K562 (cell line): ENCODE results near the gene OVOL1. TPM values are rescaled to one million over a fixed set of nuclear protein-coding genes. Genes with fewer than 3 reads are reported as not detected.

Experiments
- ATF7 ChIP-seq: fragments of 450-650 bp; IDR thresholded peaks from 2 replicates; pipeline ENCODE4 v1.7.1; 2014; ENCODE audit warnings: mild to moderate bottlenecking, moderate library complexity
- BCOR ChIP-seq: fragments of 450-650 bp; IDR thresholded peaks from 2 replicates; pipeline ENCODE4 v1.6.1; 2016
- BRD4 ChIP-seq: fragments of 200-600 bp; sonication (generic); IDR thresholded peaks from 2 replicates; pipeline ENCODE4 v1.6.1; 2017; ENCODE audit warnings: inconsistent platforms
- GTF2E2 ChIP-seq: fragments of 200-800 bp; sonication (Bioruptor generic); IDR thresholded peaks from 2 replicates; pipeline ENCODE4 v1.6.1; 2016; ENCODE audit warnings: missing genetic modification characterization, missing compliant biosample characterization
- HNRNPUL1 ChIP-seq: fragments of 200-400 bp; formaldehyde crosslinking; IDR thresholded peaks from 2 replicates; pipeline ENCODE4 v1.6.1; 2017; ENCODE audit warnings: low read length
- MYC ChIP-seq, 2 experiments: fragments of 250-450 bp in 1 of 2; sonication (Bioruptor Pico) in 1 of 2; IDR thresholded peaks; 2 replicates each; pipeline versions ENCODE4 v1.5.1 to v1.6.1; 2012 to 2021; ENCODE audit warnings: low read depth in 2 of 2, borderline replicate concordance in 1 of 2, improper control_type of control experiment in 1 of 2, low read length in 1 of 2, mild to moderate bottlenecking in 1 of 2, moderate library complexity in 1 of 2
- NONO ChIP-seq, 2 experiments: fragments of 200-400 bp in 1 of 2; fragments of 450-650 bp in 1 of 2; formaldehyde crosslinking in 1 of 2; IDR thresholded peaks; 2 replicates each; pipeline ENCODE4 v1.6.1; 2017; ENCODE audit warnings: low read depth in 2 of 2, mild to moderate bottlenecking in 2 of 2, moderate library complexity in 2 of 2, low read length in 1 of 2
- PHB2 ChIP-seq: fragments of 450-650 bp; IDR thresholded peaks from 2 replicates; pipeline ENCODE4 v1.6.1; 2017; ENCODE audit warnings: low read depth
- SMARCB1 ChIP-seq: IDR thresholded peaks from 2 replicates; pipeline ENCODE4 v1.6.1; 2011; ENCODE audit warnings: improper control_type of control experiment, low read depth; ENCODE audit not compliant: insufficient read length
- U2AF1 ChIP-seq: fragments of 200-400 bp; formaldehyde crosslinking; optimal IDR thresholded peaks from 2 replicates; pipeline ENCODE3; 2017; ENCODE audit warnings: mild to moderate bottlenecking, low read depth, low read length, moderate library complexity
- polyA plus RNA-seq, 8 experiments: library from polyadenylated mRNA; depleted of rRNA in 4 of 8; stranded (reverse) in 5 of 8; unstranded in 3 of 8; fragments of >200 nt; fragmentation: Nextera tagmentation in 2 of 8; fragmentation: Illumina TruSeq in 1 of 8; extraction: Ambion mirVana in 2 of 8; extraction: Trizol in 1 of 8; gene quantifications; 2 replicates each; pipeline versions ENCODE4 v1.2.1 to v1.2.3, GENCODE V29; 2011 to 2014; ENCODE audit warnings: inconsistent platforms in 1 of 8, missing spikeins in 1 of 8
- total RNA-seq, 7 experiments: library from RNA; depleted of rRNA in 6 of 7; stranded (reverse); fragments of >200 nt in 6 of 7; fragmentation: Illumina TruSeq in 2 of 7; extraction: Trizol in 2 of 7; gene quantifications; 2 replicates each; pipeline versions ENCODE4 v1.2.1 to v1.2.3, GENCODE V29; 2011 to 2021; ENCODE audit warnings: low replicate concordance in 1 of 7
- TF ChIP-seq, protein P1 (sequence below): fragments of 450-650 bp; IDR thresholded peaks from 2 replicates; pipeline ENCODE4 v1.6.1; 2016; ENCODE audit warnings: low read depth
- TF ChIP-seq, protein P2 (sequence below): sonication (generic); formaldehyde crosslinking; IDR thresholded peaks from 2 replicates; pipeline ENCODE4 v1.8.1; 2023; ENCODE audit warnings: mild to moderate bottlenecking, missing genetic modification reagents
- TF ChIP-seq, protein P3 (sequence below): fragments of 250-450 bp; sonication (Bioruptor Pico); IDR thresholded peaks from 2 replicates; pipeline ENCODE4 v1.5.0; 2021; ENCODE audit warnings: mild to moderate bottlenecking, borderline replicate concordance

Gene OVOL1
- total and polyA plus RNA-seq, 9 of the 15 experiments (the other 6 are each of a cell fraction or from before 2014, with no cell fraction given) = 0.09 TPM; not detected in 8

DNA sequence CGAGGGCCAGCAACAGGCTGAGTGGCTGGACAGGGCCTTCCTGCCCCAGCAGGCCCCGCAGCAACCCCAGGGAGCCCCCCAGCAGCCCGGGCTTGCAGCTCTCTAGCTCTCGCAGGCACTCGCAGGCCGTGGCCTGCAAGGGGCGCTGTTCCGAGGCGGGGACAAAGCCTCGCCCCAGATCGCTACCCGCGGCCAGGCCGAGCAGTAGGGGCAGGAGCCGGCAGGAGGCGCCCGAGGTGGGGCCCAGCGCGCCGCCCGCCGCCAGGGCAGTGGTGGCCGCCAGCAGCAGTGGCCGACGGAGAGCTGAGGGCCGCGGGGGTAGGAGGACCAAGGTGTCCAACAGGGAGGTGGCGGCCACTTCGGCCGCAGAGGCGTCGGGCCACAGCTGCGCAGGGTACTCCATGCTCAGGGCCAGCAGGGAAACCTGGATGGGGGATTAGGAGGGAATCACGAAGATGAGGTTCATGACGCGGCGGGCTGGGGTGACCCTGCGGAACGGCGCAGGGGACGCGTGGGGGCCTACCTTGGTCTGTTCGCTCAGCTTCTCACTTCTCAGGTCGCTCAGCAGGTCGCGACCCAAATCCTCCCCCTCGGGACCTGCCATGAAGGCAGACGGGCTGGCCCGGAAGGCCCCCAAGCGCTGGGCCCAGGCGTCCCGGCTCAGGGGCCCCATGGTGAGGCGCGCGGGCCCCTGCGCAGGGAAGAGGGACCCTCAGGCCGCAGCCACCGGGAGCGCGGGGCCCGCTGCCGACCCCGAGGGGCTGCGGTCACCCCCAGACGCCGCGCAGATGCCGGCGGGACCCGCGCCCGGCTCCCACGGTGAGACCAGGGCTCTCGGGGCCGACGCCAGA is 6.7 kb upstream of the OVOL1 start (continued):
- TF ChIP-seq, protein P1, sequence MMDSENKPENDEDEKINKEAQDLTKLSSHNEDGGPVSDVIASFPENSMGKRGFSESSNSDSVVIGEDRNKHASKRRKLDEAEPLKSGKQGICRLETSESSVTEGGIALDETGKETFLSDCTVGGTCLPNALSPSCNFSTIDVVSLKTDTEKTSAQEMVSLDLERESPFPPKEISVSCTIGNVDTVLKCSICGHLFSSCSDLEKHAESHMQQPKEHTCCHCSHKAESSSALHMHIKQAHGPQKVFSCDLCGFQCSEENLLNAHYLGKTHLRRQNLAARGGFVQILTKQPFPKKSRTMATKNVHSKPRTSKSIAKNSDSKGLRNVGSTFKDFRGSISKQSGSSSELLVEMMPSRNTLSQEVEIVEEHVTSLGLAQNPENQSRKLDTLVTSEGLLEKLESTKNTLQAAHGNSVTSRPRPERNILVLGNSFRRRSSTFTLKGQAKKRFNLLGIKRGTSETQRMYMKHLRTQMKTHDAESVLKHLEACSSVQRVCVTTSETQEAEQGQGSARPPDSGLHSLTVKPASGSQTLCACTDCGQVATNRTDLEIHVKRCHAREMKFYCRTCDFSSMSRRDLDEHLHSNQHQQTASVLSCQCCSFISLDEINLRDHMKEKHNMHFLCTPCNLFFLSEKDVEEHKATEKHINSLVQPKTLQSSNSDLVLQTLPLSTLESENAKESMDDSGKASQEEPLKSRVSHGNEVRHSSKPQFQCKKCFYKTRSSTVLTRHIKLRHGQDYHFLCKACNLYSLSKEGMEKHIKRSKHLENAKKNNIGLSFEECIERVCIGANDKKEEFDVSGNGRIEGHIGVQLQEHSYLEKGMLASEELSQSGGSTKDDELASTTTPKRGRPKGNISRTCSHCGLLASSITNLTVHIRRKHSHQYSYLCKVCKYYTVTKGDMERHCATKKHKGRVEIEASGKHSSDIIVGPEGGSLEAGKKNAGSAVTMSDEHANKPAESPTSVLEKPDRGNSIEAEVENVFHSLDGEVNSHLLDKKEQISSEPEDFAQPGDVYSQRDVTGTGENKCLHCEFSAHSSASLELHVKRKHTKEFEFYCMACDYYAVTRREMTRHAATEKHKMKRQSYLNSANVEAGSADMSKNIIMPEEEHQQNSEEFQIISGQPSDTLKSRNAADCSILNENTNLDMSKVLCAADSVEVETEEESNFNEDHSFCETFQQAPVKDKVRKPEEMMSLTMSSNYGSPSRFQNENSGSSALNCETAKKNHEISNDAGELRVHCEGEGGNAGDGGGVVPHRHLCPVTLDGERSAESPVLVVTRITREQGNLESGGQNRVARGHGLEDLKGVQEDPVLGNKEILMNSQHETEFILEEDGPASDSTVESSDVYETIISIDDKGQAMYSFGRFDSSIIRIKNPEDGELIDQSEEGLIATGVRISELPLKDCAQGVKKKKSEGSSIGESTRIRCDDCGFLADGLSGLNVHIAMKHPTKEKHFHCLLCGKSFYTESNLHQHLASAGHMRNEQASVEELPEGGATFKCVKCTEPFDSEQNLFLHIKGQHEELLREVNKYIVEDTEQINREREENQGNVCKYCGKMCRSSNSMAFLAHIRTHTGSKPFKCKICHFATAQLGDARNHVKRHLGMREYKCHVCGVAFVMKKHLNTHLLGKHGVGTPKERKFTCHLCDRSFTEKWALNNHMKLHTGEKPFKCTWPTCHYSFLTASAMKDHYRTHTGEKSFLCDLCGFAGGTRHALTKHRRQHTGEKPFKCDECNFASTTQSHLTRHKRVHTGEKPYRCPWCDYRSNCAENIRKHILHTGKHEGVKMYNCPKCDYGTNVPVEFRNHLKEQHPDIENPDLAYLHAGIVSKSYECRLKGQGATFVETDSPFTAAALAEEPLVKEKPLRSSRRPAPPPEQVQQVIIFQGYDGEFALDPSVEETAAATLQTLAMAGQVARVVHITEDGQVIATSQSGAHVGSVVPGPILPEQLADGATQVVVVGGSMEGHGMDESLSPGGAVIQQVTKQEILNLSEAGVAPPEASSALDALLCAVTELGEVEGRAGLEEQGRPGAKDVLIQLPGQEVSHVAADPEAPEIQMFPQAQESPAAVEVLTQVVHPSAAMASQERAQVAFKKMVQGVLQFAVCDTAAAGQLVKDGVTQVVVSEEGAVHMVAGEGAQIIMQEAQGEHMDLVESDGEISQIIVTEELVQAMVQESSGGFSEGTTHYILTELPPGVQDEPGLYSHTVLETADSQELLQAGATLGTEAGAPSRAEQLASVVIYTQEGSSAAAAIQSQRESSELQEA = no peak
- TF ChIP-seq HNRNPUL1 (no peak), U2AF1 (peak; percentile 81), GTF2E2 (tag) (peak; percentile 62; the same call in 1 of the 2 replicates), MYC (IDR thresholded peaks at IDR 0.05; ENCODE audit: low read depth, low read length) (peak; percentile 72; the same call in 1 of the 2 replicates), MYC (CRISPR knock-in tag; IDR thresholded peaks at IDR 0.05; ENCODE audit: borderline replicate concordance, low read depth) (no peak), SMARCB1 (no peak), BRD4 (peak; percentile 79), BCOR (no peak), PHB2 (no peak), ATF7 (peak; percentile 59; the same call in 1 of the 2 replicates), NONO (IDR thresholded peaks at IDR 0.05; ENCODE audit: low read depth in 2 of 2, low read length in 1 of 2) (peak; percentile 42 to 64; a peak in 2 of 4 replicates)
- TF ChIP-seq, protein P2, sequence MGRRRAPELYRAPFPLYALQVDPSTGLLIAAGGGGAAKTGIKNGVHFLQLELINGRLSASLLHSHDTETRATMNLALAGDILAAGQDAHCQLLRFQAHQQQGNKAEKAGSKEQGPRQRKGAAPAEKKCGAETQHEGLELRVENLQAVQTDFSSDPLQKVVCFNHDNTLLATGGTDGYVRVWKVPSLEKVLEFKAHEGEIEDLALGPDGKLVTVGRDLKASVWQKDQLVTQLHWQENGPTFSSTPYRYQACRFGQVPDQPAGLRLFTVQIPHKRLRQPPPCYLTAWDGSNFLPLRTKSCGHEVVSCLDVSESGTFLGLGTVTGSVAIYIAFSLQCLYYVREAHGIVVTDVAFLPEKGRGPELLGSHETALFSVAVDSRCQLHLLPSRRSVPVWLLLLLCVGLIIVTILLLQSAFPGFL (CRISPR knock-in tag) = no peak
- TF ChIP-seq, protein P3, sequence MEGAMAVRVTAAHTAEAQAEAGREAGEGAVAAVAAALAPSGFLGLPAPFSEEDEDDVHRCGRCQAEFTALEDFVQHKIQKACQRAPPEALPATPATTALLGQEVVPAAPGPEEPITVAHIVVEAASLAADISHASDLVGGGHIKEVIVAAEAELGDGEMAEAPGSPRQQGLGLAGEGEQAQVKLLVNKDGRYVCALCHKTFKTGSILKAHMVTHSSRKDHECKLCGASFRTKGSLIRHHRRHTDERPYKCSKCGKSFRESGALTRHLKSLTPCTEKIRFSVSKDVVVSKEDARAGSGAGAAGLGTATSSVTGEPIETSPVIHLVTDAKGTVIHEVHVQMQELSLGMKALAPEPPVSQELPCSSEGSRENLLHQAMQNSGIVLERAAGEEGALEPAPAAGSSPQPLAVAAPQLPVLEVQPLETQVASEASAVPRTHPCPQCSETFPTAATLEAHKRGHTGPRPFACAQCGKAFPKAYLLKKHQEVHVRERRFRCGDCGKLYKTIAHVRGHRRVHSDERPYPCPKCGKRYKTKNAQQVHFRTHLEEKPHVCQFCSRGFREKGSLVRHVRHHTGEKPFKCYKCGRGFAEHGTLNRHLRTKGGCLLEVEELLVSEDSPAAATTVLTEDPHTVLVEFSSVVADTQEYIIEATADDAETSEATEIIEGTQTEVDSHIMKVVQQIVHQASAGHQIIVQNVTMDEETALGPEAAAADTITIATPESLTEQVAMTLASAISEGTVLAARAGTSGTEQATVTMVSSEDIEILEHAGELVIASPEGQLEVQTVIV (CRISPR knock-in tag) = no peak
